Thymus (tissue), 11 donors: ENCODE data around the gene OLFM4. TPM values are rescaled to one million over a fixed set of nuclear protein-coding genes. Genes with fewer than 3 reads are reported as not detected.

ENCODE experiments used
- DNase-seq, 9 donors: peaks; one replicate each; pipeline ENCODE4 v3.0.0-alpha.2; 2013; ENCODE audit warnings: low spot score in 9 of 9, low read depth in 6 of 9, missing footprints in 1 of 9
- H3K27ac ChIP-seq, 2 donors: one replicate each; pipeline ENCODE4 v1.5.1; 2013; ENCODE audit warnings: control low read depth in 1 of 2, low read depth in 1 of 2, low read length in 1 of 2, mild to moderate bottlenecking in 1 of 2, moderate library complexity in 1 of 2
- H3K27me3 ChIP-seq, 2 donors: one replicate each; pipeline ENCODE4 v1.5.1; 2013; ENCODE audit warnings: low read length in 1 of 2; ENCODE audit not compliant: control insufficient read depth in 2 of 2, insufficient read depth in 1 of 2
- H3K36me3 ChIP-seq, 2 donors: one replicate each; pipeline ENCODE4 v1.5.1; 2013; ENCODE audit warnings: low read length in 1 of 2, mild to moderate bottlenecking in 1 of 2, moderate library complexity in 1 of 2; ENCODE audit not compliant: control insufficient read depth in 2 of 2, insufficient read depth in 2 of 2
- H3K4me1 ChIP-seq, 2 donors: one replicate each; pipeline ENCODE4 v1.5.1; 2013; ENCODE audit warnings: low read length in 2 of 2; ENCODE audit not compliant: control insufficient read depth in 2 of 2, insufficient read depth in 2 of 2
- H3K4me3 ChIP-seq, 2 donors: one replicate each; pipeline ENCODE4 v1.5.1; 2013; ENCODE audit warnings: low read length in 2 of 2, control low read depth in 1 of 2, mild to moderate bottlenecking in 1 of 2
- H3K9me3 ChIP-seq, 2 donors: one replicate each; pipeline ENCODE4 v1.5.1; 2013; ENCODE audit warnings: low read length in 1 of 2, mild to moderate bottlenecking in 1 of 2; ENCODE audit not compliant: control insufficient read depth in 2 of 2, insufficient read depth in 1 of 2
- WGBS: extraction: QIAGEN DNeasy Blood & Tissue Kit; methylation state at CpG from one replicate; pipeline ENCODE4 v1.1.7; 2013; 5-methylcytosine and 5-hydroxymethylcytosine counted together
- polyA plus RNA-seq: library from polyadenylated mRNA; stranded (reverse); fragments of 200-250 nt; gene quantifications from one replicate; pipeline ENCODE4 v1.2.3, GENCODE V29; 2013
- total RNA-seq: library from RNA; stranded (reverse); fragments of 120-200 nt; gene quantifications from one replicate; pipeline ENCODE4 v1.2.4, GENCODE V29; 2013
- donor health status: healthy.

Gene OLFM4
- total and polyA plus RNA-seq, 2 donors = 6.5 to 38.9 TPM

DNA sequence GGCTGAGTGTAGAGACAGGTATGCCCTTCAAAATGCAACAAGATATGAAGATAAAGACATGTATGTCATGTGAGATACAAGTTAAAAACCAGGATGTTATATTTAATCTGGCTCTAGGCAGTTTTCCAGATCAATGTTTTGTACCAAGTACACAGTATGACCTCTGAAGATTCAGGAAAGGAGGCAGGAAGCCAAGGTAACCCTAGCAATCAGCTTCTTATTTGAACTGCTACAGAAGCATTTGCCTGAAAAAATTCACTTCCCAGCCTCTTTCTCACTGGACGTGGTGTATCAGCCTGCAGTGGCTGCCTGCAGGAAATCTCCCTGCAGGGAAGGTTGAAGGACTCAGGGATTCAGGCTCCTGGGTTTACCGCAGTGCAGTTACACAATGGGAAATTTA lies 24.1 kb downstream of the OLFM4 start:
- Histone ChIP-seq H3K27me3 (no peaks in the 10 kb centered on the region), H3K4me1 (no peaks in the 10 kb centered on the region), H3K27ac (no peak overlapping the region), H3K9me3 (no peaks in the 10 kb centered on the region), H3K4me3 (no peak overlapping the region), H3K36me3 (no peaks in the 10 kb centered on the region)
- DNase-seq = no peak
- 82% methylated on average over 2 of the region's 2 CpGs for WGBS

DNA sequence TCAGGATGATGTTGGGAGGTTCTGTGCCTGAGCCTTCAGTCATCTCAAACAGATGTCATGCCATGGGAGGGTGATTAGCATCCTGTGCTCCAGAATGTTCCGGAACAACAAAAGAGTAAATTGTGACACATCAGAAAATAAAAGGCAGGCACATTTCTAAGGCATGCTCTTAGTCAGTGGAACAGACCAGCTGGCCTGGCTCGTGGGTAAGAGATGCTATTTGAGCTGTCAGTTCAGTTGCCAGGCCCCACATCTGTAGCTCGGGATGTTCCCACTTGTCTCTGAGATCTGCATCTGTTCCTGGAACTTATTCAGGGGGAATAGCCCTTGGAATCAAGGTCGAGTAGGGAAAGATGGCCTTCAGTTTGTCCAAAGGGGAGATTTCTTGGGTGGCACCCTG lies 26.0 kb downstream of the OLFM4 start:
- Histone ChIP-seq H3K36me3 (no peaks in the 10 kb centered on the region), H3K27ac (no peak overlapping the region), H3K4me3 (no peak overlapping the region), H3K4me1 (no peaks in the 10 kb centered on the region), H3K27me3 (no peaks in the 10 kb centered on the region), H3K9me3 (no peaks in the 10 kb centered on the region)
- DNase-seq = no peak
- 84% methylated on average over 4 of the region's 4 CpGs for WGBS

DNA sequence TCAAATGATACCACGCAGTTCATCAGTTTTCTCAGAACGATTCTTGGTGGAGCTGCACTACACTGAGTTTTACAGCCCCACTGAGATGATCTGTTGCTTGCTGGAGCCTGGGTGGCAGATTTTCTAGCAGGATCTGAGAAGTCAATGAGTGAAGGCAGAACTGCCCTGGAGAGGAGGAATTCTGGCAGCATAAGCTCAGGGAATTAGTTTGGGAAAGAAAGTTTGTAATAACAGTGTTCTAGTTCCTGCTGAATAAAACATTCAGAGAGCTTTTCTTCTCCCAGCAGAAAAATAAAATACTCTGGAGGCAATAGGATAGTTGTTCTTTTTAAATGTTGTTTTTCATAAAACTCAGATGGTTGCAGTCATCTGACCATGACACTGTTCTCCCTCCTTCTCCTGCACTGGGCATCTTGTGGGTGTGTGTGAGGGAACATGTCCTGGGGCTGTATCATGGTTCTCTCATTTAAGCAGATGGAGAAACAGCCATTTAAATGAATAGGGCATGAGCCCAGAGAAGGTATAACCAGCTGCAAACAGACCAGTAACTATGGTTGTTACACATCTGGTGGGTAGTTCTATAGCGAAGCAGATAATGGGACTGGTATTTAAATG lies 29.6 kb downstream of the OLFM4 start:
- 91% methylated on average over 3 of the region's 3 CpGs for WGBS
- H3K27me3 ChIP-seq = no peaks in the 10 kb centered on the region
- H3K36me3 ChIP-seq = no peaks in the 10 kb centered on the region
- no peaks in the 10 kb centered on the region for H3K9me3 ChIP-seq
- DNase-seq = no peak
- no peak overlapping the region for H3K27ac ChIP-seq
- no peak overlapping the region for H3K4me3 ChIP-seq
- no peaks in the 10 kb centered on the region for H3K4me1 ChIP-seq

DNA sequence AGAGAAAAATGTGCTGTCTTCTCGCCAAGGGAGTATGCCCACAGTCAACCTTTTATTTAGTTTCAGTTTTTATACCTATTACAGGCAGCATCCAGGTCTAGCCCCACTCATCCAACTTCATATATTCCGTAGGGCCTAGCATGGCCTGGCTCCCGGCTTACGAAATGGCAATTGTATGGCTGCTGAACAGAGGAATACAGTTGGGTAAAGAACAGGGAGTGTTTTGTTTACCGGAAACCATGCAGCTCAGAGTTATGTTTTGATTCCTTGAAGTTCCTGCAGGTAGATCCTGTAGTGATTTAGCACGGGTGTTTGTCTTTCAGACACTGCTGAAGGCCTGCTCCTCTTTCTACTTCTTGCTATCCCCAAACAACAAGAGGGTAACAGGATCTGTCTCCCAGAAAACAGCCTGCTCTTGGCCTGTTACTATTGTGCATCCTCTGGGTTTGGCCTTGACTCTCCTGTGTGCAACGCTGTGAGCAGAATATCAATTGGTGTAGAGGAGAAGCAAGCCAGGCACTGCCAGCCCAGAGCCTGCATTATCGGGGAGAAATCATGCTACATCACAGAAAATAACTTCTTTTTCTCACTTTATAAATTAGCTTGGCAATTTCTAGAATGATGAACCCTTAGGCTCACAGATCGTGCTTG lies 32.4 kb downstream of the OLFM4 start:
- DNase-seq = no peak
- Histone ChIP-seq H3K27me3 (no peaks in the 10 kb centered on the region), H3K4me3 (no peak overlapping the region), H3K9me3 (no peaks in the 10 kb centered on the region), H3K4me1 (no peaks in the 10 kb centered on the region), H3K27ac (no peak overlapping the region), H3K36me3 (no peaks in the 10 kb centered on the region)
- WGBS = 88% methylated on average over 9 of the region's 9 CpGs

DNA sequence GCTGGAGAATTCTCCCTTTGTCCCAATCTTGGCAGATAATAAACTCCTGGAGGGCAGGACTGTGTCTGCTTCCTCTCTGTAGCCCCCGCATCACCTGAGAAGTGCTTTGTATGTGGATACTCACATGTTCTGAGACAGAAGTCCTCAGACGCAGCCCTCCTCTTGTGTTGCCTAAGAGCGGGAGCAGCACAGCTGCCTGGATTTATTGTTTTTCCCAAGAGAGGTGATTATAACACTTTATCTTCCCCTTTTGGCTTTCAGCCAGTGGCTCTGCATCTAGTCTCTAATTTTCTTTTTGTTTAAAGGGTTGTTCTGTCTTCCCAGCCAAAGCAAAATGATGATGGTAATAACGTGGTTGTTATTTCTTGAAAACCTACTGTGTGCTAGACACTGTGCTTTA lies 36.1 kb downstream of the OLFM4 start:
- Histone ChIP-seq H3K4me1 (no peaks in the 10 kb centered on the region), H3K9me3 (no peaks in the 10 kb centered on the region), H3K27me3 (no peaks in the 10 kb centered on the region), H3K4me3 (no peak overlapping the region), H3K36me3 (no peaks in the 10 kb centered on the region), H3K27ac (no peak overlapping the region)
- DNase-seq = no peak
- WGBS = 92% methylated on average over 4 of the region's 4 CpGs

DNA sequence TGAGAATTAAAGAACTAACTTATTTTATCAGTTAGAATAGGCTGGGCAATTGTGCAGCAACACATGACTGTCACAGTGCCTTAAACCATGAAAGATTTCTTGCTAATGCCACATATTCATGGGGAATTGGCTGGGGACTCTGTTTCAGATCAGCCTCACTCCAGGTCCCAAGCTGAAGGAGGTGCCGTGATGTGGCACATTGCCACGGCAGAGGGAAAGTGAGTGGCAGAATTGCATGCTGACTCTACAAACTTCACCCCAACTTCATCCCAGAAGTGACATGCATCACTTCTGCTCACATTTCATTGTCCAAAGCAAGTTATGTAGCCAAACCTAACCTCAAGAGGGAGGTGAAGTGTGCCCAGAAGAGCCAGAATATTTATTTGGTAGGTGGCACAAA lies 37.8 kb downstream of the OLFM4 start:
- no peaks in the 10 kb centered on the region for H3K4me1 ChIP-seq
- no peak overlapping the region for H3K4me3 ChIP-seq
- H3K36me3 ChIP-seq = no peaks in the 10 kb centered on the region
- no peak overlapping the region for H3K27ac ChIP-seq
- WGBS = 93% methylated on average over 2 of the region's 2 CpGs
- H3K9me3 ChIP-seq = no peaks in the 10 kb centered on the region
- no peaks in the 10 kb centered on the region for H3K27me3 ChIP-seq
- DNase-seq = no peak

DNA sequence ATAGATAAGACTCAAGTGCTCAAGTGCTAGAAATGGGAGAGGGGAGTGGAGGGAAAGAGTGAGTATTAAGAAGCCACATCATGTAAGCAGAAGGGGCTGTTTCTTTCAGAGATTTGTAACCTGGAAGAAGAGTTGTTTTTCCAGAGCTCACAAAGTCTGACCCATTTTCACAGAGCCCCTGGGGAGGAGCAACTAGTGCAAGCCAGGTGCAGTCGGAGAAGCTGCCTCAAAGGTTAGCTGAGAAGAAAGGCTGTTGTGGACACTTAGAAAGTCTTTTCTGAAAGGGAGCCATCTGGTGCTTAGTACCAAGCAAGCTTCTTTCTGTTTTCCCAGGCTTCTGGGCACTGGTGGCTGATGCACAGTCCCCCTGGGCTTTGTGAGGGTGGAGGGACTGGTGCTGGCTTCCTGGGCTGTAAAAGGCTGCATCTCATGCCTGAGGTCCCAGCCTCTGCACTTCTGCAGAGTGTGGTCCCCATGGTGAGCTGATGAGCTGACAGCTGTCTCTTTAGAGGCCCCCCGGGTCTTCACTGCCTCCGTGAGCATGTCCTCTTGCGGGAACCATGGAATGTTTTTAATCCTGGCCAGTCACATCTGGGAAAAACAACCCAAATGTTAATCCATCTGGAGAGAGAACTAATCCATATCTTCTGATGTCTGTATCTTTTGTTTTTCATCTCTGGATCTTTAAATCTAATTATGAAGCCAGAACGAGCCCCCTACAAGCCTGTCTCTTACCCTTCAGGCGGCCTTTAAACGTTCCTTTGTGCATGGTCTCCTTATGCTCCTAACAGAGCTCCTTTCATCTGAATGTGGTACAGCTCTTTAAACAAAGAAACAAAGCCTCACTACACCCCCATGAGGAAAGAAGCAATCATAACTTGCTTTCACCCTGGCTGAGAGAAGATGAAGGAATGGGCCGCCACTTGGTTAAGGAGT lies 40.2 kb downstream of the OLFM4 start:
- no peaks in the 10 kb centered on the region for H3K4me1 ChIP-seq
- H3K27ac ChIP-seq = no peak overlapping the region
- H3K36me3 ChIP-seq = no peaks in the 10 kb centered on the region
- no peaks in the 10 kb centered on the region for H3K9me3 ChIP-seq
- H3K4me3 ChIP-seq = no peak overlapping the region
- DNase-seq = no peak
- WGBS = 90% methylated on average over 8 of the region's 8 CpGs
- no peaks in the 10 kb centered on the region for H3K27me3 ChIP-seq

DNA sequence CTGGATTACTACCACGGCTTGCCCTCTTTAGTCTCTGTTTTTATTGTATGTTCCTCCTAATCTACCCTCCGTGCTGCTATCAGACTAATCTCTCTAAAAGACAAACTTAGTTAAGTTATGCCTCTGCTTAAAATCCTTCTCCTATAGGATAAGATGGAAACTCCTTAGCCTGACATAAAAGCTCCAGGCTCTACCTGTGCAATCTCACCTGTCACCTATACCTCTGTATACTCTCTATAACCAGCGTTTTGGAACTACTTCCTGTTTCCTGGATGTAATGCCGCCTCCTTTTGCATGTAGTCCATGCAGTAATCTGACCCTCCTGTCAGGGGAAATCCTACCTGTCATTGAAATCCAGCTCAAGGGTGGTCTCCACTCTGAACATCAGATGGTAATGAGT lies 41.2 kb downstream of the OLFM4 start:
- Histone ChIP-seq H3K27ac (no peak overlapping the region), H3K4me1 (no peaks in the 10 kb centered on the region), H3K27me3 (no peaks in the 10 kb centered on the region), H3K4me3 (no peak overlapping the region), H3K36me3 (no peaks in the 10 kb centered on the region), H3K9me3 (no peaks in the 10 kb centered on the region)
- 80% methylated on average over 4 of the region's 4 CpGs for WGBS
- no peak for DNase-seq

DNA sequence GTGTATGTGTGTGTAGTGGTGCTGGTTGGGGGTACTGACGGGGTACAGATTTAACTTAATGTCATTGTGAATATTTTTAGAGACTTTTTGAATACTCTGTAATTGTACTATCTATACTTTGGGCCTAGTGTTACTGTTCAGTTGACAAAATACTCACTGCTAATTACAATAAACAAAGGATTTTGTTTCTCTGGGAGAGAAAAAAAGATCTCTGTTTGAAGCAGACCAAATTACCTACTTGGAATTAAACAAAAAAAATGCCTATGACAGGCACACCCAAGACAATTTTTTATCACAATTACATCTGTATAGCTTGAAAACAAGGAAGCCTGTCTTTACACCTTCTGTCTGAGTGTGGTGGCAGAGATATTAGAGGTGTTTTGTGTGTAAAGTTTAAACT lies 45.1 kb downstream of the OLFM4 start:
- H3K9me3 ChIP-seq = no peaks in the 10 kb centered on the region
- H3K27ac ChIP-seq = no peak overlapping the region
- H3K4me1 ChIP-seq = no peaks in the 10 kb centered on the region
- no peak for DNase-seq
- no peak overlapping the region for H3K4me3 ChIP-seq
- no peaks in the 10 kb centered on the region for H3K27me3 ChIP-seq
- 90% methylated on average over 1 of the region's 1 CpG for WGBS
- H3K36me3 ChIP-seq = no peaks in the 10 kb centered on the region
